ENCODE results near the gene NR4A1. TPM values are rescaled to one million over a fixed set of nuclear protein-coding genes. Genes with fewer than 3 reads are reported as not detected.

The NR4A1 gene
- total RNA-seq, 1 donor from 2014 or later = 67.0 TPM

- H3K27ac ChIP-seq = peak overlapping the region; percentile 83
- intact Hi-C loops (cut with DNase I) = no loop called here
- peaks cover 23% of the 10 kb centered on the region for H3K36me3 ChIP-seq
- peak overlapping the region; percentile 48 for H3K4me3 ChIP-seq
- TF ChIP-seq CTCF (IDR thresholded peaks at IDR 0.05) = no peak
- H3K9me3 ChIP-seq = no peaks in the 10 kb centered on the region
- H3K4me1 ChIP-seq = peaks cover 25% of the 10 kb centered on the region
- no peaks in the 10 kb centered on the region for H3K27me3 ChIP-seq
- peak; percentile 64 for DNase-seq
- ATAC-seq = peak; percentile 7
Measured at GRCh38 chr12:52080403-52081251, 29.4 kb downstream of the NR4A1 start.

GRCh38 chr12:52081263-52081733 is 30.1 kb downstream of the NR4A1 start:
- intact Hi-C loops (cut with DNase I) = no loop called here
- ATAC-seq = no peak
- TF ChIP-seq CTCF (IDR thresholded peaks at IDR 0.05) = no peak
- H3K4me1 ChIP-seq = peaks cover 25% of the 10 kb centered on the region
- H3K36me3 ChIP-seq = peaks cover 17% of the 10 kb centered on the region
- peak overlapping the region; percentile 83 for H3K27ac ChIP-seq
- H3K9me3 ChIP-seq = no peaks in the 10 kb centered on the region
- H3K27me3 ChIP-seq = no peaks in the 10 kb centered on the region
- peak; percentile 58 for DNase-seq
- peak overlapping the region; percentile 48 for H3K4me3 ChIP-seq

- DNase-seq = peak; percentile 71
- H3K4me3 ChIP-seq = peak overlapping the region; percentile 48
- peak overlapping the region; percentile 83 for H3K27ac ChIP-seq
- H3K9me3 ChIP-seq = no peaks in the 10 kb centered on the region
- ATAC-seq = peak; percentile 60
- intact Hi-C loops (cut with DNase I) = no loop called here
- H3K27me3 ChIP-seq = no peaks in the 10 kb centered on the region
- H3K36me3 ChIP-seq = peaks cover 8% of the 10 kb centered on the region
- no peak for TF ChIP-seq CTCF (IDR thresholded peaks at IDR 0.05)
- H3K4me1 ChIP-seq = peaks cover 25% of the 10 kb centered on the region
Measured at GRCh38 chr12:52082026-52082668, 30.9 kb downstream of the NR4A1 start.

- intact Hi-C loops (cut with DNase I) = no loop called here
- peak overlapping the region; percentile 58 for H3K27ac ChIP-seq
- no peak for DNase-seq
- no peak for ATAC-seq
- H3K36me3 ChIP-seq = peaks cover 3% of the 10 kb centered on the region
- no peak overlapping the region for H3K4me3 ChIP-seq
- no peaks in the 10 kb centered on the region for H3K27me3 ChIP-seq
- no peaks in the 10 kb centered on the region for H3K9me3 ChIP-seq
- H3K4me1 ChIP-seq = peaks cover 25% of the 10 kb centered on the region
- no peak for TF ChIP-seq CTCF (IDR thresholded peaks at IDR 0.05)
Measured at GRCh38 chr12:52082669-52082987, 31.4 kb downstream of the NR4A1 start.

- Histone ChIP-seq H3K4me3 (no peak overlapping the region), H3K27ac (peak overlapping the region; percentile 58), H3K36me3 (no peaks in the 10 kb centered on the region), H3K4me1 (peaks cover 25% of the 10 kb centered on the region), H3K27me3 (no peaks in the 10 kb centered on the region), H3K9me3 (no peaks in the 10 kb centered on the region)
- ATAC-seq (peak; percentile 64), DNase-seq (peak; percentile 80)
- intact Hi-C loops (cut with DNase I) = no loop called here
- peak; percentile 96 for TF ChIP-seq CTCF (IDR thresholded peaks at IDR 0.05)
Measured at GRCh38 chr12:52082988-52083637, 31.9 kb downstream of the NR4A1 start.
